Vagina (tissue), 2 donors: ENCODE data around the gene RSKR.

Source experiments
- CTCF ChIP-seq, 3 experiments: fragments of 450-650 bp in 2 of 3; fragments of 200-600 bp in 1 of 3; sonication (generic) in 1 of 3; IDR thresholded peaks; one replicate each; pipeline ENCODE4 v1.5.1; 2017 to 2019; ENCODE audit warnings: antibody characterized with exemption in 3 of 3, mild to moderate bottlenecking in 2 of 3, moderate library complexity in 2 of 3
- POLR2A ChIP-seq, 2 donors: fragments of 450-650 bp; IDR thresholded peaks; one replicate each; pipeline ENCODE4 v1.6.1; 2017; ENCODE audit warnings: antibody characterized with exemption in 2 of 2, mild to moderate bottlenecking in 2 of 2, moderate library complexity in 2 of 2

DNA sequence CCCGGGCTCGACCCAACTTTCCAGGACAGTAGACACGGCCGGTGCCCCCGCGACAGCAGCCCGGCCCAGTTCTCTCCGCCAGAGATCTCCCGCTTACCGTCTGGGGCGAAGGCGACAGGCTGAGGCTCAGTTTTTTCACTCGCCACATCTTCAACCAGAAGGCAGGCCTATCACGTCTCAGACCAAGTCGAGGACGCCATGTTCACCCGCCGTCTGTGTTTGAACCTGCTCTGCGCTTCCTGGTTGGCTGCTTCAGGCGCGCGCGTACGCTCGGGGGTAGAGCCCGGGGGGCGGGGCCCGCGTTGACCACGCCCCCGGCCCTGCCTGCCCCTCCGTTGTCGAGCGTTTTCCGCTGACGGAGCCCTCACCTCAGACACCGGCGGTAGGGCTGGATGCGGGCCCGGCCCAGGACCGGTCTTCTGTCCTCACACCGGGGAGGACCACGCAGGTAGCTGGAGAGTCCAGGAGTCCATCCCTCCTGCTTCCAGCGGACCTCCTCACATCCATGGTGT, 15.1 kb downstream of the RSKR start, which contains the start of gene SPAG5:
- TF ChIP-seq CTCF (IDR thresholded peaks at IDR 0.05) (peak in 1 of 3 experiments; percentile 14), POLR2A (IDR thresholded peaks at IDR 0.05) (peak; percentile 16 to 93)
